Ascending aorta (tissue), 2 donors: ENCODE data around the gene CFAP161. TPM values are rescaled to one million over a fixed set of nuclear protein-coding genes. Genes with fewer than 3 reads are reported as not detected.
"Not testable (repeated sequence)": the region's sequence is repeated elsewhere in the genome, so short reads cannot be mapped to it uniquely, and the experiment has no call there.

Source experiments
- DNase-seq, 2 donors: peaks; one replicate each; pipeline ENCODE4 v3.0.0-alpha.2; 2019; ENCODE audit warnings: low spot score in 2 of 2
- H3K27ac ChIP-seq, 2 donors: fragments of 200-600 bp; sonication (generic); one replicate each; pipeline ENCODE4 v1.5.1; 2016 to 2017; ENCODE audit warnings: mild to moderate bottlenecking in 1 of 2
- H3K27me3 ChIP-seq: fragments of 200-600 bp; sonication (generic); one replicate; pipeline ENCODE4 v1.5.1; 2017
- H3K36me3 ChIP-seq, 2 donors: fragments of 200-600 bp; sonication (generic); one replicate each; pipeline ENCODE4 v1.5.1; 2016
- H3K4me1 ChIP-seq, 2 donors: fragments of 200-600 bp; sonication (generic); one replicate each; pipeline ENCODE4 v1.5.1; 2016 to 2017; ENCODE audit warnings: mild to moderate bottlenecking in 1 of 2
- H3K4me3 ChIP-seq, 2 donors: fragments of 200-600 bp; sonication (generic); one replicate each; pipeline ENCODE4 v1.5.1; 2016 to 2017; ENCODE audit warnings: mild to moderate bottlenecking in 1 of 2
- H3K9me3 ChIP-seq, 2 donors: fragments of 200-600 bp; sonication (generic); one replicate each; pipeline ENCODE4 v1.5.1; 2016
- intact Hi-C: fragments of 100-400 bp; cut with DNase I; formaldehyde crosslinking; loops from one replicate; pipeline ENCODE4 v1.15.1; 2023
- total RNA-seq: library from RNA; depleted of rRNA; stranded (reverse); fragments of >200 nt; gene quantifications from one replicate; pipeline ENCODE4 v1.1.0, GENCODE V29; 2016
- TF ChIP-seq, protein P1 (sequence below), 3 experiments: fragments of 200-600 bp in 2 of 3; fragments of 450-650 bp in 1 of 3; sonication (generic) in 2 of 3; IDR thresholded peaks; one replicate each; pipeline ENCODE4 v1.5.1; 2016 to 2019; ENCODE audit warnings: antibody characterized with exemption in 3 of 3, mild to moderate bottlenecking in 1 of 3, moderate library complexity in 1 of 3

CFAP161 gene
- total RNA-seq, 1 donor from 2014 or later = not detected

DNA sequence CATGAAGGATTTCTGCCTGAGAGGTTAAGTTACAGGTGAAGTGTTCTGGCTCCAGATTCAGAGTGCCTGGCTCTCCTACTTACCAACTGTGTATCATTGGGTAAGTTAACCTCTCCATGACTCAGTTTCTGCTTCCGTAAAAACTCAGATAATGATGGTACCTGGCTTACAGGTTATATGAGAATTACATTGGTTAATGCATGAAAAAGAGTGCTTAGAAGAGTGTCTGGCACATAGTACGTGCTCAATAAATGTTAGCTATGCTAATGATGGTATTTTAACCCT is 23.8 kb downstream of the CFAP161 start:
- H3K36me3 ChIP-seq = no peaks in the 10 kb centered on the region
- no peaks in the 10 kb centered on the region for H3K9me3 ChIP-seq
- H3K4me3 ChIP-seq = no peak overlapping the region
- H3K4me1 ChIP-seq = peaks cover 0 to 7% of the 10 kb centered on the region in 2 donors
- no peaks in the 10 kb centered on the region for H3K27me3 ChIP-seq
- no peak for DNase-seq
- intact Hi-C loops = no loop called here
- TF ChIP-seq, protein P1, sequence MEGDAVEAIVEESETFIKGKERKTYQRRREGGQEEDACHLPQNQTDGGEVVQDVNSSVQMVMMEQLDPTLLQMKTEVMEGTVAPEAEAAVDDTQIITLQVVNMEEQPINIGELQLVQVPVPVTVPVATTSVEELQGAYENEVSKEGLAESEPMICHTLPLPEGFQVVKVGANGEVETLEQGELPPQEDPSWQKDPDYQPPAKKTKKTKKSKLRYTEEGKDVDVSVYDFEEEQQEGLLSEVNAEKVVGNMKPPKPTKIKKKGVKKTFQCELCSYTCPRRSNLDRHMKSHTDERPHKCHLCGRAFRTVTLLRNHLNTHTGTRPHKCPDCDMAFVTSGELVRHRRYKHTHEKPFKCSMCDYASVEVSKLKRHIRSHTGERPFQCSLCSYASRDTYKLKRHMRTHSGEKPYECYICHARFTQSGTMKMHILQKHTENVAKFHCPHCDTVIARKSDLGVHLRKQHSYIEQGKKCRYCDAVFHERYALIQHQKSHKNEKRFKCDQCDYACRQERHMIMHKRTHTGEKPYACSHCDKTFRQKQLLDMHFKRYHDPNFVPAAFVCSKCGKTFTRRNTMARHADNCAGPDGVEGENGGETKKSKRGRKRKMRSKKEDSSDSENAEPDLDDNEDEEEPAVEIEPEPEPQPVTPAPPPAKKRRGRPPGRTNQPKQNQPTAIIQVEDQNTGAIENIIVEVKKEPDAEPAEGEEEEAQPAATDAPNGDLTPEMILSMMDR (IDR thresholded peaks at IDR 0.05) = no peak
- no peak overlapping the region for H3K27ac ChIP-seq

DNA sequence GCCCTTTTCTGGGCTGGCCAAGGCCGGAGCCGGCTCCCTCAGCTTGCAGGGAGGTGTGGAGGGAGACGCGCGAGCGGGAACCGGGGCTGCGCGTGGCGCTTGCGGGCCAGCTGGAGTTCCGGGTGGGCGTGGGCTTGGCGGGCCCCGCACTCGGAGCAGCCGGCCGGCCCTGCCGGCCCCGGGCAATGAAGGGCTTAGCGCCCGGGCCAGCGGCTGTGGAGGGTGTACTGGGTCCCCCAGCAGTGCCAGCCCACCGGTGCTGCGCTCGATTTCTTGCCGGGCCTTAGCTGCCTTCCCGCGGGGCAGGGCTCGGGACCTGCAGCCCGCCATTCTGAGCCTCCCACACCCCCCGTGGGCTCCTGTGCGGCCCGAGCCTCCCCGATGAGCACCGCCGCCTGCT is 24.5 kb downstream of the CFAP161 start:
- intact Hi-C loops, H3K9me3 ChIP-seq, H3K27me3 ChIP-seq, H3K4me1 ChIP-seq, H3K27ac ChIP-seq, H3K36me3 ChIP-seq, DNase-seq, H3K4me3 ChIP-seq: not testable (repeated sequence)

DNA sequence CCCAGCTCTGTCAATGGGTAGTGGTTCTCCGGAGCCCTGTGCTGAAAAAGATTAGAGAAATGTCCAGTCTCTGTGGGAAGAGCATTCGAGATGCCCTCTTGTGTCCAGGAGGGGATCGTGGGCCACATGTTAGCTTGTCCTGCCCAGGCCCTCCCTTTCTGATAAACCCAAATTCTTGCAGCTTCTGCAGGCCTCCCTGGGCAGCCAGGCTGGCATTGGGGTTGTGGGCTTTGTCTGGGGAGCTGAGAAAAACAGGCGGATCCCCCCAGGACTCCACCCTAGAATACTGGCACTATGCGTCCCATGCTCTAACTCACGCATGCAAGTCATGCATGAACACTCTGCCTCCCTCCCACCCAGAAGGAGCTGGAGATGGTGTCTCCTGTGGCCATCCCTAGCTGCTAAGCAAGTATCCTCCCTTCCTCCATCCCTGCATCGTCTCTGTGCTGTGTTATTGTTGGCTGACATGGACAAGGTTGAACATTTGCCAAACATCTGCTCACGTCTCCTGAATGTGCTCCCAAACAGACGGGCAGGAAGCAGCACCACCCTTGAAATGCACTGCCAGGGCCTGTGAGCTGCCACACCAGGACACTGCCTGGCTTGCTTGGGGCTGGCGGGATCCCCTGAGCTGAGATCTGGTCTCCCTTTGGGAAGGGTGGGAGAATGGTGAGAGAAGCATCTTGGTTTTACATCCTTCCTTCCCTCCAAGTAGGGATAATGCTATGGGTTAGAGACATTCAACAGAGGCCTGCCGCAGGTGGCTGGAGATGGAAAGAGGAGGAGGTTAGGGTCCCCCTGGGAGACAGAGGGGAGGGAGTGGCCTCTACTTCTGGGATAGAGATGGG is 26.5 kb downstream of the CFAP161 start:
- no peak overlapping the region for H3K27ac ChIP-seq
- no peak overlapping the region for H3K4me3 ChIP-seq
- intact Hi-C loops = no loop called here
- DNase-seq = peak in 1 of 2 donors; percentile 73
- TF ChIP-seq, protein P1 (IDR thresholded peaks at IDR 0.05) = no peak
- no peaks in the 10 kb centered on the region for H3K36me3 ChIP-seq
- no peaks in the 10 kb centered on the region for H3K27me3 ChIP-seq
- no peaks in the 10 kb centered on the region for H3K9me3 ChIP-seq
- H3K4me1 ChIP-seq = peaks cover 0 to 7% of the 10 kb centered on the region in 2 donors

DNA sequence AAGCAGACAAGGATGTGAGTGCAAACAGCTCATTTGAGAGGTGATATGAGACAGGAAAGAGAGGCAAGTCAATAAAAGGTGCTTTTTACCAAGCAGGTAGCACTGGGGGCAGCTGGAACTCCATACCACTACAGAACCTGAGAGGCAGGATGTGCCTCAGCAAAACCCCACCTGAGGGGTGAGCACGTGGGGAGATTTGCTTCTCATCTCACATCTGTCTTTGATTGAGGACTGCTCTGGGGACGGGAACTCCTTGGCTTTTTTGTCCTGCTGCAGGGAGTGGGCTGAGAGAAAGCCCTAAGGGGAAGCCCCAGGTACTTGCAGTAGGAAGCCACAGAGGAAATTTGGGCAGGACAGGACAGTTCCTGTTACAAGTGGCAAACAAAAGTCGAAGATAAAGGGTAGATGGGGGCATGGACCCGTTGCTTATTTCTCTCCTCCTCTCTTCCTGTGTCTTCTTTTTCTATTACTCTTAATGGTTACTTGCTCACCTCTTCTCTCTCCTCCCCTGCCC is 27.1 kb downstream of the CFAP161 start:
- Histone ChIP-seq H3K4me3 (no peak overlapping the region), H3K4me1 (peaks cover 0 to 7% of the 10 kb centered on the region in 2 donors), H3K27ac (no peak overlapping the region), H3K36me3 (no peaks in the 10 kb centered on the region), H3K9me3 (no peaks in the 10 kb centered on the region), H3K27me3 (no peaks in the 10 kb centered on the region)
- TF ChIP-seq, protein P1 (IDR thresholded peaks at IDR 0.05) = no peak
- no peak for DNase-seq
- intact Hi-C loops = no loop called here

DNA sequence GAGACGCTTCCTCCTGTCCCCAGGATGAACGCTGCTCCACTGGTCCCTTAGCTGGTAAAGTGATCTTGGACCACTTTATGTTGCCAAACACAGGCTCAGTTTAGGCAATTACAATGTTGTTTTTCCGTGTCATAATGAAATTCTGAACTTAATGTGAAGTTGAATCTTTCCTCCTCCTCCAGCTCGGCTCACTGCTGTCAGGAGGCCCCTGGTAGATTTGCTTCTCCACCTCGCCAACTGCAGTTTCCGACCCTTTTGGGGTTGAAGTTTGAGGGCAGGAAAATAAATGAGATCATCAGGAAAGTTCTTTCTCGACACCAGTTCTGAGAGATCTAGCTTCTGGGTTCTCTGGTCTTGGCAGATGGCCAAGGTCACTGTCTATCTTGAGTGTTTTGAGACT is 27.8 kb downstream of the CFAP161 start:
- no peaks in the 10 kb centered on the region for H3K9me3 ChIP-seq
- H3K27me3 ChIP-seq = no peaks in the 10 kb centered on the region
- DNase-seq = no peak
- no peak overlapping the region for H3K27ac ChIP-seq
- H3K4me3 ChIP-seq = no peak overlapping the region
- TF ChIP-seq, protein P1 (IDR thresholded peaks at IDR 0.05) = no peak
- H3K4me1 ChIP-seq = peaks cover 0 to 7% of the 10 kb centered on the region in 2 donors
- H3K36me3 ChIP-seq = no peaks in the 10 kb centered on the region
- intact Hi-C loops = no loop called here

DNA sequence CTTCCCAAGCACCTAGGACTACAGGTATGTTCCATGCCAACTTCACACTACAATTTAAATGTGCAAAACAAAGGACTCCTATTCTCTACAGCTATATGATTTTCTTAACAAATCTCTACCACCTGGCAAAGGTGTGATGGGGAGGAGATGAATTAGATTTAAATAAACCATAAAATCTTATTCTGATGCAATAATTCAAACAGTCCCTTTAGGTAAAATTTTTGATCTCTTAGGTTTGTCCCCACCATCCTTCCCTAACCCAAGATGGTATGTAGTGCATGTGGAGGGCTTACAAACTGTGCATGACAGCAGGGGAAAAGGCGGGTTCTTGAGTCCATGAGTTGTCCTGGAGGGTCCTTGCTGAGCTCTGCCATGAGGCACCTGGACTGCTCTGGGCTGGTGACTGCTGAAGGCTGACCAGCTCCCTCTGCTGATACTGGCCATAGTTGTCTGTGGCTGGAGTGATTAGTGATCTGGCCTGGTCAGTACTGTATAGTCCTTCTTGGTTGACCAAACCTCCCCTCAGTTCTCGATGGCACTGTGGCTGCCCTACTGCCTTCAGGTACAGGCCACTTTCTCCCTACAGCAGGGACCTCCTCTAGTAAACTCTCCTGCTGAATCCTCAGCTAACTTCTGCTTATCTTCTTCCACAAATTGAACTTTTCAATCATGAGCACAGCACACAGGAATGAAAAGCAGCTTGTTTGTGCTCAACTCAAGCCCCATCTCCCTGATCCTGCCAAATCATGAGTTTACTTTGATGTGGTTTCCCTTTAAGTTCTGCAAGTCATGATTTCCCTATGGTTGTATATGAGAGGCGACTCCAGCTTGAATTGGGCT is 30.1 kb downstream of the CFAP161 start:
- Histone ChIP-seq H3K27ac (no peak overlapping the region), H3K4me3 (no peak overlapping the region), H3K4me1 (peaks cover 0 to 7% of the 10 kb centered on the region in 2 donors), H3K36me3 (no peaks in the 10 kb centered on the region), H3K9me3 (no peaks in the 10 kb centered on the region), H3K27me3 (no peaks in the 10 kb centered on the region)
- TF ChIP-seq, protein P1 (IDR thresholded peaks at IDR 0.05) = no peak
- no peak for DNase-seq
- intact Hi-C loops = no loop called here
